ENCODE measurements around the gene HSD17B2. TPM values are rescaled to one million over a fixed set of nuclear protein-coding genes. Genes with fewer than 3 reads are reported as not detected.

The HSD17B2 gene
- total and polyA plus RNA-seq, 2 of the 4 experiments (the other 2 are of a cell fraction): 0.12 to 0.18 TPM

GRCh38 chr16:82078125-82078524 is 43.1 kb downstream of the HSD17B2 start:
- dilution Hi-C loops (cut with HindIII; ENCODE audit: low sequenced_read_pairs, unreplicated experiment): no loop called here
- H3K4me1 ChIP-seq (ENCODE audit: control insufficient read depth, insufficient read depth, low read length): 0 out of 2 replicates have a peak, but pooled peaks cover 2% of the 10 kb centered on the region
- H3K9me3 ChIP-seq (ENCODE audit: control insufficient read depth, insufficient read depth, low read length): peaks cover 6% of the 10 kb centered on the region; the same call in 1 of the 2 replicates
- no peak overlapping the region for H4K91ac ChIP-seq (ENCODE audit: insufficient read depth, low read depth, low read length)
- H3K27me3 ChIP-seq (ENCODE audit: control insufficient read depth, insufficient read depth, low read length): no peaks in the 10 kb centered on the region
- BruUV-seq (replicated peaks): no TSS peak
- no peaks in the 10 kb centered on the region for H3K36me3 ChIP-seq (ENCODE audit: control insufficient read depth, insufficient read depth, low read length)
- H2BK5ac ChIP-seq (ENCODE audit: low read depth, low read length, poor library complexity, severe bottlenecking): no peak overlapping the region
- no peak overlapping the region for H2AK5ac ChIP-seq (ENCODE audit: low read depth, low read length)
- no peak overlapping the region for H3K27ac ChIP-seq (ENCODE audit: insufficient read depth, low read length)
- H3K56ac ChIP-seq (ENCODE audit: extremely low read depth, insufficient read depth, low read length): no peak overlapping the region
- CTCF ChIA-PET: no interaction called here
- H3K4me3 ChIP-seq (ENCODE audit: insufficient read depth, low read depth, low read length): no peak overlapping the region
- H3K4me2 ChIP-seq (ENCODE audit: low read depth, low read length): no peak overlapping the region
- H3K79me1 ChIP-seq (ENCODE audit: low read depth in 1 of 2, low read length in 2 of 2): no peaks in the 10 kb centered on the region
- H2BK20ac ChIP-seq (ENCODE audit: low read depth, low read length): no peak overlapping the region
- no peak overlapping the region for H3K9ac ChIP-seq (ENCODE audit: low read depth, low read length)
- no peaks in the 10 kb centered on the region for H4K20me1 ChIP-seq (ENCODE audit: insufficient read depth, low read length)
- intact Hi-C loops (cut with micrococcal nuclease): no loop called here
- ATAC-seq (ENCODE audit: low read depth) (no peak), DNase-seq (no peak)
- H2AK9ac ChIP-seq (replicated peaks; ENCODE audit: low read depth, low read length, poor library complexity): no peak overlapping the region
- in situ Hi-C loops (cut with MboI; ENCODE audit: low sequenced_read_pairs): no loop called here
- no CpG with 5 or more reads among the region's 1 CpG for WGBS, 2 experiments (ENCODE audit: extremely low coverage in 2 of 2, insufficient read length in 1 of 2)
- H3K23ac ChIP-seq (ENCODE audit: low read depth, low read length): no peak overlapping the region
- H4K5ac ChIP-seq (ENCODE audit: low read depth, low read length): no peak overlapping the region
- no peak overlapping the region for H3K18ac ChIP-seq (ENCODE audit: low read depth, low read length)
- no peak overlapping the region for H2BK15ac ChIP-seq (ENCODE audit: low read depth, low read length)
- H4K8ac ChIP-seq (ENCODE audit: low read depth in 2 of 2, low read length in 2 of 2): no peak overlapping the region
- no peak overlapping the region for H3K4ac ChIP-seq (ENCODE audit: low read depth, low read length)
- no peak overlapping the region for H3K14ac ChIP-seq (replicated peaks; ENCODE audit: low read depth, low read length)
- no peak overlapping the region for H2AFZ ChIP-seq (replicated peaks; ENCODE audit: low read length, poor library complexity)
- H2BK120ac ChIP-seq (ENCODE audit: low read depth, low read length): no peak overlapping the region
- TF ChIP-seq MAZ (IDR thresholded peaks at IDR 0.05; ENCODE audit: borderline replicate concordance, low read depth, low read length) (no peak), NFE2L2 (IDR thresholded peaks at IDR 0.05; ENCODE audit: low read depth, low read length) (no peak), RCOR1 (IDR thresholded peaks at IDR 0.05; ENCODE audit: insufficient replicate concordance, low read length) (no peak), RAD21 (IDR thresholded peaks at IDR 0.05; ENCODE audit: low read length) (no peak), MAFK (IDR thresholded peaks at IDR 0.05; ENCODE audit: low read depth, low read length) (no peak), FOS (IDR thresholded peaks at IDR 0.05; ENCODE audit: low read depth, low read length) (no peak), BHLHE40 (IDR thresholded peaks at IDR 0.05; ENCODE audit: low read depth, low read length) (no peak), CTCF (conservative IDR thresholded peaks at IDR 0.05; ENCODE audit: low read depth, low read length) (no peak), ELK1 (IDR thresholded peaks at IDR 0.05; ENCODE audit: borderline replicate concordance, low read depth, low read length) (no peak), CHD1 (IDR thresholded peaks at IDR 0.05; ENCODE audit: low read depth, low read length) (no peak), POLR2A (IDR thresholded peaks at IDR 0.05; ENCODE audit: low read depth, low read length) (no peak)
- POLR2A ChIA-PET (ENCODE audit: unreplicated experiment): no interaction called here
- H3K9me1 ChIP-seq (ENCODE audit: insufficient read depth, low read length): no peaks in the 10 kb centered on the region

All from IMR-90 (cell line).